ENCODE measurements around the gene LAMB2. TPM values are rescaled to one million over a fixed set of nuclear protein-coding genes. Genes with fewer than 3 reads are reported as not detected.

LAMB2 gene
- total and polyA plus RNA-seq, 7 donors: 81.6 to 220 (median 133) TPM

- H3K27ac ChIP-seq: peak overlapping the region; percentile 89
- ATAC-seq: peak in 2 of 4 donors; percentile 14 to 39
- no peak for TF ChIP-seq CTCF (IDR thresholded peaks at IDR 0.05)
- peaks cover 27% of the 10 kb centered on the region for H3K4me1 ChIP-seq
- 14 to 24% (median 15%) methylated on average over 7 of the region's 7 CpGs for WGBS, 3 donors
- peaks cover 0 to 30% of the 10 kb centered on the region in 2 donors for H3K36me3 ChIP-seq (ENCODE audit: insufficient read depth in 1 of 2, low read depth in 1 of 2)
- intact Hi-C loops (cut with DNase I): loop anchor here (5.0 kb wide), 3 partner anchors 105 to 275 kb away; partner anchors contain the start of genes C3orf62 (in 1 of the 2) and USP4 (in 1 of the 2)
- no peak for DNase-seq
- H3K9me3 ChIP-seq: no peaks in the 10 kb centered on the region
- peak overlapping the region; percentile 88 for H3K4me3 ChIP-seq
- H3K27me3 ChIP-seq (ENCODE audit: insufficient read depth in 3 of 3, low read length in 2 of 3): no peaks in the 10 kb centered on the region
Observed at GRCh38 chr3:49172551-49173041, 39.7 kb upstream of the LAMB2 start.

GRCh38 chr3:49171775-49172500 is 39.1 kb upstream of the LAMB2 start:
- Histone ChIP-seq H3K27ac (peak overlapping the region; percentile 89), H3K4me1 (peaks cover 27% of the 10 kb centered on the region), H3K36me3 (ENCODE audit: insufficient read depth in 1 of 2, low read depth in 1 of 2) (peaks cover 0 to 30% of the 10 kb centered on the region in 2 donors), H3K9me3 (no peaks in the 10 kb centered on the region), H3K4me3 (peak overlapping the region; percentile 88), H3K27me3 (ENCODE audit: insufficient read depth in 3 of 3, low read length in 2 of 3) (no peaks in the 10 kb centered on the region)
- no peak for TF ChIP-seq CTCF (IDR thresholded peaks at IDR 0.05)
- DNase-seq: no peak
- 10 to 13% (median 12%) methylated on average over 7 of the region's 7 CpGs for WGBS, 3 donors
- ATAC-seq: peak in 2 of 4 donors; percentile 4 to 10
- intact Hi-C loops (cut with DNase I): loop anchor here (2.0 to 5.0 kb wide), 4 partner anchors 47 to 275 kb away; partner anchors contain the start of genes C3orf62 (in 1 of the 2) and USP4 (in 1 of the 2)

GRCh38 chr3:49171119-49171774 is 38.4 kb upstream of the LAMB2 start, which contains the start of gene KLHDC8B:
Gene KLHDC8B (plus strand): TSS chr3:49171598. CDS start chr3:49172770, 1,172 bp downstream.
- ATAC-seq (peak; percentile 87 to 91 (median 91)), DNase-seq (peak; percentile 90 to 93)
- peaks cover 0 to 23% of the 10 kb centered on the region in 2 donors for H3K36me3 ChIP-seq (ENCODE audit: insufficient read depth in 1 of 2, low read depth in 1 of 2)
- no peaks in the 10 kb centered on the region for H3K27me3 ChIP-seq (ENCODE audit: insufficient read depth in 3 of 3, low read length in 2 of 3)
- peak; percentile 97 for TF ChIP-seq CTCF (IDR thresholded peaks at IDR 0.05)
- no peaks in the 10 kb centered on the region for H3K9me3 ChIP-seq
- intact Hi-C loops (cut with DNase I): loop anchor here (2.0 to 5.0 kb wide), 4 partner anchors 48 to 276 kb away; partner anchors contain the start of genes C3orf62 (in 1 of the 2) and USP4 (in 1 of the 2)
- WGBS, 3 donors: 1% methylated on average over 49 to 57 of the region's 57 CpGs
- peak within 1 kb of the TSS; percentile 89 for H3K27ac ChIP-seq
- H3K4me1 ChIP-seq: peaks cover 32% of the 10 kb centered on the region
- peak within 1 kb of the TSS; percentile 88 for H3K4me3 ChIP-seq

- H3K36me3 ChIP-seq (ENCODE audit: insufficient read depth in 1 of 2, low read depth in 1 of 2): peaks cover 0 to 18% of the 10 kb centered on the region in 2 donors
- intact Hi-C loops (cut with DNase I): loop anchor here (2.0 to 5.0 kb wide), 4 partner anchors 48 to 277 kb away; partner anchors contain the start of genes C3orf62 (in 1 of the 2) and USP4 (in 1 of the 2)
- TF ChIP-seq CTCF (IDR thresholded peaks at IDR 0.05): no peak
- DNase-seq (no peak), ATAC-seq (peak in 1 of 4 donors; percentile 4)
- no peaks in the 10 kb centered on the region for H3K27me3 ChIP-seq (ENCODE audit: insufficient read depth in 3 of 3, low read length in 2 of 3)
- H3K4me1 ChIP-seq: peaks cover 32% of the 10 kb centered on the region
- H3K4me3 ChIP-seq: peak overlapping the region; percentile 88
- H3K9me3 ChIP-seq: no peaks in the 10 kb centered on the region
- 0 to 13% (median 11%) methylated on average over 1 of the region's 1 CpG for WGBS, 3 donors
- peak overlapping the region; percentile 89 for H3K27ac ChIP-seq
Observed at GRCh38 chr3:49170744-49171118, 37.9 kb upstream of the LAMB2 start.

Measured in psoas muscle (tissue), 8 donors.